ENCODE results near the gene PACRG. TPM values are rescaled to one million over a fixed set of nuclear protein-coding genes. Genes with fewer than 3 reads are reported as not detected.

PACRG gene
- total and polyA plus RNA-seq, 2 experiments from 2014 or later: not detected

DNA sequence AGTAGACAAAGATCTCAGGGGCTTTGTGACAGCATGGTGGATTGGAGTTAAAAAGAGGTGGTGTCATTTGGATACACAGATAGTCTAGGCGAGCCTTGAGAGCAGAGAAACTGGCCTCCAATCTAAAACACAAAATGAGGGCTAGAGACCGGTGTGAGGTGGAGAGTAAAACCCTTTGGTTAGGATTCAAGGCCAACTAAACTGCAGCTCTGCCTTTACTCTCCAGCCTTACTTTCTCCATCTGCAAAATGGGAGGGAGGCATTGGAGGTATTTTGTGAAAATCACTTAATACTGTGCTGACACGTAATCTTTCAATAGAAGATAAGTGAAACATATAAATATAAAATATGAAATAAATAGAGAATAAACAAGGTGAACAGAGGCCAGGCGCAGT lies 597.6 kb downstream of the PACRG start:
- H2AFZ ChIP-seq: peak overlapping the region; percentile 84
- in situ Hi-C loops (cut with MboI): no loop called here
- H3K27me3 ChIP-seq (replicated peaks; ENCODE audit: insufficient read depth): no peaks in the 10 kb centered on the region
- H3K4me2 ChIP-seq (ENCODE audit: unreplicated experiment): peak overlapping the region; percentile 32
- H3K9me3 ChIP-seq (ENCODE audit: low read depth): no peaks in the 10 kb centered on the region
- no peaks in the 10 kb centered on the region for H3K79me2 ChIP-seq (ENCODE audit: insufficient read depth)
- no peaks in the 10 kb centered on the region for H4K20me1 ChIP-seq (ENCODE audit: insufficient read depth)
- H3K9ac ChIP-seq: no peak overlapping the region
- no peaks in the 10 kb centered on the region for H3K9me2 ChIP-seq (ENCODE audit: insufficient read depth)
- 0 out of 2 replicates have a peak, but pooled peaks cover 4% of the 10 kb centered on the region for H3F3A ChIP-seq (ENCODE audit: insufficient read depth)
- TF ChIP-seq EZH2 (IDR thresholded peaks at IDR 0.05; ENCODE audit: insufficient read depth, poor library complexity, severe bottlenecking) (no peak), EZH2phosphoT487 (IDR thresholded peaks at IDR 0.05; ENCODE audit: insufficient read depth, low read depth) (no peak)
- 86% methylated on average over 4 of the region's 4 CpGs for WGBS, 2 experiments (ENCODE audit: low coverage in 1 of 2, low lambda C conversion rate in 2 of 2, missing lambda C conversion rate in 2 of 2)
- no peak overlapping the region for H3K4me3 ChIP-seq
- peaks cover 12% of the 10 kb centered on the region for H3K4me1 ChIP-seq (ENCODE audit: insufficient read depth)
- no peak for DNase-seq
- no peak overlapping the region for H3K27ac ChIP-seq
- no peaks in the 10 kb centered on the region for H3K36me3 ChIP-seq (ENCODE audit: low read depth)

DNA sequence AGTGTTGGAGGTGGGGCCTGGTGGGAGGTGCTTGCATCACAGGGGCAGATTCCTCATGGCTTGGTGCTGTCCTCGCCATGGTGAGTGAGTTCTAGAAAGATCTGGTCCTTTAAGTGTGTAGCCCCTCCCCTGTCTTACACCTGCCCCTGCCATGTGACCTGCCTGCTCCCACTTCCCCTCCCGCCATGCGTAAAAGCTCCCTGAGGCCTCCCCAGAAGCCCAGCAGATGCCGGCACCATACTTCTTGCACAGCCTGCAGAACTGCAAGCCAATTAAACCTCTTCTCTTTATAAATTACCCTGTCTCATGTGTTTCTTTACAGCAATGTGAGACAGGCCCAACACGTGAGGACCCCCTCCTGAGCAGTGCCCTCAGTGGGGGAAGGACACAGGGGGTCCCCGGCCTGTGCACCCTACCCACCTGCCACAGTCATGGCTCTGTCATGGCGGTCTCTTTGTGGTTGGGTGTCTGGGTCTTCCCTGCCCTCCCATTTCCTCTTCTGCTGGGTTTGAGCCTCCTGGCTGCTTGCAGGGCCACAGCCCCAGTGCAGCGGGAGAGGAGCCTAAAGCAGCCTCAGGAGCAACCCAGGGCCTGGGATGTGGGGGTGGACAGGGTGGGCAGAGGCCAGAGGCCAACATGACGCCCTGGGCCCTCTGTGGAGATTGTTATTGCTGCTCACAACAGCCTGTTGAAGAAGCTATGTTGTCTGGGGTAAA lies 599.5 kb downstream of the PACRG start:
- DNase-seq: no peak
- in situ Hi-C loops (cut with MboI): no loop called here
- H3K27ac ChIP-seq: no peak overlapping the region
- H3K36me3 ChIP-seq (ENCODE audit: low read depth): no peaks in the 10 kb centered on the region
- H3K4me2 ChIP-seq (ENCODE audit: unreplicated experiment): no peak overlapping the region
- H3K4me3 ChIP-seq: no peak overlapping the region
- H4K20me1 ChIP-seq (ENCODE audit: insufficient read depth): no peaks in the 10 kb centered on the region
- no peaks in the 10 kb centered on the region for H3K79me2 ChIP-seq (ENCODE audit: insufficient read depth)
- H2AFZ ChIP-seq: no peak overlapping the region
- peaks cover 12% of the 10 kb centered on the region for H3K4me1 ChIP-seq (ENCODE audit: insufficient read depth)
- TF ChIP-seq EZH2 (IDR thresholded peaks at IDR 0.05; ENCODE audit: insufficient read depth, poor library complexity, severe bottlenecking) (no peak), EZH2phosphoT487 (IDR thresholded peaks at IDR 0.05; ENCODE audit: insufficient read depth, low read depth) (no peak)
- no peaks in the 10 kb centered on the region for H3K9me2 ChIP-seq (ENCODE audit: insufficient read depth)
- no peaks in the 10 kb centered on the region for H3K27me3 ChIP-seq (replicated peaks; ENCODE audit: insufficient read depth)
- 70 to 74% methylated on average over 9 of the region's 9 CpGs for WGBS, 2 experiments (ENCODE audit: low coverage in 1 of 2, low lambda C conversion rate in 2 of 2, missing lambda C conversion rate in 2 of 2)
- no peak overlapping the region for H3K9ac ChIP-seq
- H3K9me3 ChIP-seq (ENCODE audit: low read depth): no peaks in the 10 kb centered on the region
- H3F3A ChIP-seq (ENCODE audit: insufficient read depth): 0 out of 2 replicates have a peak, but pooled peaks cover 4% of the 10 kb centered on the region

DNA sequence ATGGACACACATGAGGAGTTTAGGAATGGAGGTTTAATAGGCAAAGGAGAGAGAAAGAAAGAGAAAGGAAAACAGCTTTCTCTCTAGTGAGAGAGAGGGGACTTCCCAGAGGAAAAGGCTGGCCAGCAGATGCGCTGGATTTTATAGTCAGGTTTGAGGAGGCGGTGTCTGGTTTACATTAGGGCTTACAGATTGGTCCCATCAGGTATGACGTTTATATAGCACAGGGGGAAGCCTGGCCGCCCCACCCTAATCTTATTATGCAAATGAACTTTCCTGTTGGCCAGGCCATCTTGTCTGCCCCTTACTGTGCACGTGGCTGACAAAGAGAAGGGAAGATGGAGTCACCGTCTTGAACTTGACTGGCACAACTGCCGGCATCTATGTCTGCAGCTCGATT lies 600.1 kb downstream of the PACRG start:
- TF ChIP-seq EZH2 (IDR thresholded peaks at IDR 0.05; ENCODE audit: insufficient read depth, poor library complexity, severe bottlenecking): no peak
- TF ChIP-seq EZH2phosphoT487 (IDR thresholded peaks at IDR 0.05; ENCODE audit: insufficient read depth, low read depth): no peak
- Histone ChIP-seq H3K27ac (no peak overlapping the region), H3K79me2 (ENCODE audit: insufficient read depth) (no peaks in the 10 kb centered on the region), H2AFZ (no peak overlapping the region), H4K20me1 (ENCODE audit: insufficient read depth) (no peaks in the 10 kb centered on the region), H3K4me3 (no peak overlapping the region), H3K27me3 (replicated peaks; ENCODE audit: insufficient read depth) (no peaks in the 10 kb centered on the region), H3K4me1 (ENCODE audit: insufficient read depth) (peaks cover 12% of the 10 kb centered on the region), H3K4me2 (ENCODE audit: unreplicated experiment) (no peak overlapping the region), H3F3A (ENCODE audit: insufficient read depth) (0 out of 2 replicates have a peak, but pooled peaks cover 4% of the 10 kb centered on the region), H3K9ac (no peak overlapping the region), H3K9me2 (ENCODE audit: insufficient read depth) (no peaks in the 10 kb centered on the region), H3K36me3 (ENCODE audit: low read depth) (no peaks in the 10 kb centered on the region), H3K9me3 (ENCODE audit: low read depth) (no peaks in the 10 kb centered on the region)
- 46 to 50% methylated on average over 8 of the region's 8 CpGs for WGBS, 2 experiments (ENCODE audit: low coverage in 1 of 2, low lambda C conversion rate in 2 of 2, missing lambda C conversion rate in 2 of 2)
- in situ Hi-C loops (cut with MboI): no loop called here
- no peak for DNase-seq

DNA sequence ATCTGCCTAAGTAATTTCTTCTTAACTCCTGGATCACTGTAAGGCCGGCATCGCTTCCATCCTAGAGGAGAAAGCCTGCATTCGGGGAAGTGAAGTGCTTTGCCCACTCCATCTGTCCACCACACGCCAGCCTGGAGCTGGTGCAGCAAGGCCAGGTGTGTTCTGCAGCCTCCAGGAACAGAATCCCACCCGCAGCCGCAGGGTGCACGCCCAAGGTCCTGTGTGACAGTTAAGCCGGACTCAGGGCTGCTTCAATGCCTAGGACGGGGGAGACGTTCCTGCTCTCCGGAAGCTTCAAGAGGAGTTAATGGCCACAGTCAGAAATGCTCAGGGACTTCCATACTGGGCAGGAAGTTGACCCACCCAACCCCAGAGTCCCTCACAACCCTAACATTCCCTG lies 600.6 kb downstream of the PACRG start:
- no peaks in the 10 kb centered on the region for H3K9me2 ChIP-seq (ENCODE audit: insufficient read depth)
- WGBS, 2 experiments (ENCODE audit: low coverage in 1 of 2, low lambda C conversion rate in 2 of 2, missing lambda C conversion rate in 2 of 2): 85 to 88% methylated on average over 11 of the region's 11 CpGs
- H3K79me2 ChIP-seq (ENCODE audit: insufficient read depth): no peaks in the 10 kb centered on the region

More for the DNA sequence above, 600.6 kb downstream of the PACRG start:
- no peak for DNase-seq
- Histone ChIP-seq H3K27me3 (replicated peaks; ENCODE audit: insufficient read depth) (no peaks in the 10 kb centered on the region), H3K9ac (no peak overlapping the region), H3K36me3 (ENCODE audit: low read depth) (no peaks in the 10 kb centered on the region), H4K20me1 (ENCODE audit: insufficient read depth) (no peaks in the 10 kb centered on the region), H3F3A (ENCODE audit: insufficient read depth) (0 out of 2 replicates have a peak, but pooled peaks cover 4% of the 10 kb centered on the region), H3K9me3 (ENCODE audit: low read depth) (no peaks in the 10 kb centered on the region), H2AFZ (no peak overlapping the region), H3K4me3 (no peak overlapping the region), H3K27ac (no peak overlapping the region), H3K4me1 (ENCODE audit: insufficient read depth) (peaks cover 12% of the 10 kb centered on the region), H3K4me2 (ENCODE audit: unreplicated experiment) (no peak overlapping the region)
- in situ Hi-C loops (cut with MboI): no loop called here
- TF ChIP-seq EZH2phosphoT487 (IDR thresholded peaks at IDR 0.05; ENCODE audit: insufficient read depth, low read depth): no peak
